GM15510 (cell line): ENCODE measurements around the gene ADCY3.

Experiments
- POLR2A ChIP-seq: IDR thresholded peaks from 3 replicates; pipeline ENCODE4 v1.6.1; 2011; ENCODE audit warnings: borderline replicate concordance; ENCODE audit not compliant: insufficient read length; ENCODE audit errors: extremely low read depth

ADCY3 gene

DNA sequence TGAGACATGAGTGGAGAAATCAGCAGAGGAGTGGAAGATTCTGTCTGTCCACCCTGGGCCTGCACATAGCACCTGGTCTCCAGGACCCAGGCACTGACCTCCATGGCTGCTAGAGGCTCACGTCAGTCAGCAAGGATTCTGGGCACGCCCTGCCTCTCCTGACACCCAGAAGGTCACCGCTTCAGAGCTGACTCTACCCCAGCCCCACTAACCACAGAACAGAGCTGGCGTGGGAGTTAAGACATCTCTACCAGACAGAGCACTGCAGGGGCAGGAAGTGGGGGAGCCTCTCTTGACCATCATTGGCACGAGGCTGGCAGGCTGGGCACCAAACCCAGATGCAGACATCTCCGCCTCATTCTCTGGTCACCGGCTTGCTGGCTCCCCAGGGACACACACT lies 3.0 kb downstream of the ADCY3 start:
- TF ChIP-seq POLR2A = no peak

GRCh38 chr2:24915796-24916195 lies 4.2 kb downstream of the ADCY3 start:
- no peak for TF ChIP-seq POLR2A

- TF ChIP-seq POLR2A = no peak
These were observed 4.9 kb downstream of the ADCY3 start for GRCh38 chr2:24915175-24915574.

DNA sequence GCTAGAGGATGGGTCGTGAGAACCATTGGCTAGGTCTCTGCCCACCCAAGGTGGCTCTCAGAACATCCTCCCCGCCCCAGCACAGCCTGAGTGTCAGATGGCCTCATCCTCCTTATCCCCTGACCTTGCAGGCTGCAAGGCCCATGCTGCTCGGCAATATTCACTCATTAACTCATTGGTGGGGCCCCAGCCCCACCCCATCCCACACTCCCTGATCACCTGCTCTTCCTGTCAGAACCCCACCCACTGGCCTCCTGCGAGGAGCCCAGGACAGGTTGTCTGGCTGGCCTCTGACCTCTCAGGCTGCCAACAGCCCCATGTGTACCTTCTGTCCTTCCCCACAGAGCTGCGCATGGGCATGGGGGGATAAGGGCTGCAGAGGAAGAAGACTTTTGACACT lies 5.3 kb downstream of the ADCY3 start:
- TF ChIP-seq POLR2A = no peak

- no peak for TF ChIP-seq POLR2A
These were observed 6.1 kb downstream of the ADCY3 start for GRCh38 chr2:24913911-24914310.

DNA sequence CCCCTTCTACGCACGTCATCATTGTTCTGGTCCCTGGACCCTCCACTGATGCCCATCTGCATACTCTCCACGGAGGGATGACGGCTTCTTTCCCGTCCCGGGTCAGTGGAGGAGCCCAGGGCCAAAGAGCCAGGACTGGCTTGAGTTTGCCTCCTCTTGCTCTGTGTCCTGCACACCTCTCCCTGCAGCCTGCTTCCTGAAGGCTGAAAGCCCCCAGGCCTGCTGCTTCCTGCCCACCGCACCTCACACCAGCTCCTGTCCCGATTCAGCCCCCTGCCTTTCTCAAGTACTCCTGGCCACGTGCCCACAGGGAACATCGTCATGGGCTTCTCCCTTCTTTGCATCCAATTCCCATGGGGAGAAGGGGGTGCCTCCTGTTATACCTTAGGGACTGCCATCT lies 7.1 kb downstream of the ADCY3 start:
- no peak for TF ChIP-seq POLR2A

DNA sequence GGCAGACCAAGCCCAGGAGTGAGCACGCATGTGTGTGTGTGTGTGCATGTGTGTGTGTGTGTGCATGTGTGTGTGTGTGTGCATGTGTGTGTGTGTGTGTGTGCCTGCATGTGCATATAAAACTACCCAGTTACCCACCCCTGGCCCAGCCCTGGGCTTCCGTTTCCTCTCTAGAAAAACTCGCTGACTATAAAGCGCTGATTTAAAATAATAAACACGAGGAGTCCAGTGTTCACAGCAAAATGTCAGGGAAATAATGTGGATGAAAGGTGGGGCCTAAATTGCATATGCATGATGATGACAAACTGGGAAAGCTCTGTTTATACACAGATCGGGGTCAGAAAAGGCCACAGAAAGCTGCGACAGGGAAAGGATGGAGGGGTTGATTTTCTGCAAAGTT lies 7.5 kb downstream of the ADCY3 start:
- no peak for TF ChIP-seq POLR2A

DNA sequence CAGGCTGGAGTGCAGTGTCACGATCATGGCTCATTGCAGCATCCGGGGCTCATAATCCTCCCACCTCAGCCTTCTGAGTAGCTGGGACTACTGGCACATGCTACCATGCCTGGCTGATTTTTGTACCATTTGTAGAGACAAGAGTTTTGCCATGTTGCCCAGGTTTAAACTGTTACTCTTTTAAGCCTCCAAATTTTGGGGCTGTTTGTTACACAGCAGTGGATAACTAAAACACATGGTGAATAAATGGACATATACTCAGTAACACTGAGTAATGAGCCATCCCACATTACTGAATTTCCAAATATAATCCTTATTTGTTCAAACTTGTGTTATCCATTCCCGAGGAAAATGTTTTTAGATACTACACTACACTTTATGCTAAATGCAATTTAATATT lies 9.8 kb downstream of the ADCY3 start:
- TF ChIP-seq POLR2A = no peak

- TF ChIP-seq POLR2A = no peak
These were observed 10.4 kb downstream of the ADCY3 start for GRCh38 chr2:24909555-24910177.

DNA sequence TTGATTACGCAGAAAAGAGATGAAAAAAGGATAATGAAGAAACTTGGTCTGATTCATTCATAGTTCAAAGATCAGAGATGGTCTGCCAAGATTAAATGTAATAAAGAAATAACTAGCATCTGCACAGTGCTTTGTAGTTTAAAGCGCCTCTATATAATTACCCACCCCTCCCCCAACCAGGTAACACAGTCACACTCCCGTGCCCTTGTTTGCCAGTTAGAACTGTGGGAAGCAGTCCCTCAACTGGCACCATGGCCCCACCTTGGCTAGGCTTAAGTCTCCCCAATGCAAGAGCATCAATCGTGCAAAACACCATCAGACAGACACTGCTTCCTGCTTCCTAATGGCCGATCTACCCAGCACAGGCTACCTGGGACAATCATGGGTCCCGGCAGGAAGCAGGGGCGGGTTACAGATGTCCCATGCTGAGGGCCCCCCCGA lies 11.6 kb downstream of the ADCY3 start:
- no peak for TF ChIP-seq POLR2A

- no peak for TF ChIP-seq POLR2A
These were observed 12.9 kb downstream of the ADCY3 start for GRCh38 chr2:24907116-24907515.

GRCh38 chr2:24906466-24906865 lies 13.6 kb downstream of the ADCY3 start:
- TF ChIP-seq POLR2A = no peak

DNA sequence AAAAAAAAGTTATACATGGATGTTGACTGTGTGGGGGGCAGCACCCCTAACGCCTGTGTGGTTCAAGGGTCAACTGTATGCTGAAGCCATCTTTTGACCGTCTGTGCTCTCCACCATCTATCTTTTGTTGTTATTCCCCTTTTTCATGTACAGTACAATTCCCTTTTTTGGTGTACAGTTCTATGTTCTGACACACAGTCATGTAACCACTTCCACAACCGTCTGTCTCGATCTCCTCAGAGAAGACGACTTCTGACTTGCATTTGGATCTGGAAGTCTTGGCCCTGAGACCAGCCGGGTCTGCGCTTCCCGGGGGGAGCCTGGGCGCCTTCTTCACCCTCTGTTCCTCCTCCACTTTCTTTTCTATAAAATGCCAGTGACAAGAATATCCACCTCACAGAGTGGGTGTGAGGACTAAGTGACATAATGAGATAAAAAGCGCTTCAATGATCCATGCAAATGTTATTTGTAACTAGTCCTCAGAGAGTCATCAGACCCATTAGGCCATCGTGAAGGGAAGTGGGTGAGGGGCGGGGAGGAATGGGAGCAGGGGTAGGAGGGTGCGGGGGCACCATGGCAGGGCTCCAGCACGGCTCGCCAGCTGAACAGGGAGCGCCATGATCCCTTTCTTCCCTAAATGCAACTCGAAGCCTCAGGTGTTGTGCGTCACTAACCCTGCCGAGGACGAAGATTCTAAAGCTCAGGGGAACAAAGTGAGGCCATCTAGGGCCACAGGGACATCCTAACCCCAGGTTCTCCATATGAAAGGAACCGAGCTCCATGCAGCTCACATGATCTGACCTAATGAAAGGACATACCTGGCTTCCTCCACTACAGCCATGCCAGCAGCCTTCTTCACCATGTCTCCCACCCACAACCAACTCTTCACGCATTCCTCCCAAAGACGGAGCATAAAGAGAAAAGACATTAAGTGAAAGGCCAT lies 16.6 kb downstream of the ADCY3 start:
- no peak for TF ChIP-seq POLR2A

DNA sequence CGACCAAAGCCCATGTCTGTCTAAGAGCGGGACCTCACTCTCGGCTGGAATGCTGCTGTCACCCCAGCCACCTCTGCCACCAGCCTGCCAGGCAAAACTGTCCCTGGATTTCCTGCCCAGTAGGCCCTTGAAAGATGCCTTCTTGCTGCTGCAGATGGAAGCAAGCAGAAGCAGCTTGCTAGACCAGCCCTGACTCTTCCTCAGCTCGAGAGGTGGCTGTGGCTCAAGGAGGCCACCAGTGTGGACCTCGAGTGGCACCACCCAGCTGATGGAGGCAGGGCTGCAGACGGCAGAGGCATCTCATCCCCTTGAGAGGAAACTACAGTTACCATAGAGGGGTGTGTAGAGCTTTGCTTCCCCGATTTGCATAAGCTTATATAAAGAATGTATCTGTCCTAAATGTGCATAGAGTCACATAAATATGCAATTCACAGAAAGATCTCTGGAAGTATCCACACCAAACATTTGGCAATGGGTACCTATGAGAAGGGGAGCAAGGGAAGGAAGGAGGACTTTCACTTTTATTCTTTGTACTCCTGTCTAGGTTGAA lies 20.6 kb downstream of the ADCY3 start:
- no peak for TF ChIP-seq POLR2A
